Measurements from ENCODE around the gene TRIM7. TPM values are rescaled to one million over a fixed set of nuclear protein-coding genes. Genes with fewer than 3 reads are reported as not detected.

The TRIM7 gene
- total and polyA plus RNA-seq, 9 of the 15 experiments (the other 6 are each of a cell fraction or from before 2014, with no cell fraction given): 2.6 to 14.9 (median 8.9) TPM

DNA sequence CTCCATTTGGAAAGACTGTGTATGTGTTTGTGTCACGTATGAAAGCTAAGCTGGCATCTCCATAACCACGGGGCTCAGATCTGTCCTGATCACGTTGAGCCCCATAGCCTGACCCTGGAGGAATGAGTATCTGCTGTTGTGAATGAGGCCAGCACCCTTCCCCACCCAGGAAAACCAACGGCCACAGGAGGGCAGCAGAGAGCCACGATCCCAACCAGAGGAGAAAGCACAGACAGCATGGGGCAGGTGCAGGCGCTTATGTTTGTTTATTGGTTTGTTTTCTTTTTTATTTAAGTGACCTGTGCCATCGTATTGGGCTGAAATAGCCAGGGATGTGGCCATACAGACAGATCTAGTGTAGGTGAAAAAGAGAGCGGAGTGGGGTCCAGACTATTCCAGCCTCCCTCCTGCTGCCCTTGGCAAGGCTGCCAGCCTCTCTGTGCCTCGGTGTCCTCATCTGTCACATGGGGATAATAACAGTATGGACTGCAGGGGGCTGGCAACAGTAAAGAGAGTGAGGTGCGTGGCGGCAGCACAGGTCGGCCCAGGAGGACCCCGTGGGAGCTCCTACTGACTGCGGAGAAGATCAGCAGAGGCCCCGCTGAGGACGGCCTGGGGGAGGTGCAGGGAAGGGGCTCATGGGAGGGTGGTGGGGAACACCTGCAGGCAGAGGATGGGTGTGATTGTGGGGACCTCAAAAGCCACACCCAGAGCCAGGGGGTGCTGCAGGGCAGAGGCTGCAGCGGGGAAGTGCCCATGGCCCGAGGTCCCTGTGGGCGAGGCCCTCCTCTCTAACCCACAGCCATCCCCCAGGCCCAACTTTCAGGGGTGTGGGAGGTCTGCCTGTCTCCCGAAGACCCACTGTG, 45.5 kb downstream of the TRIM7 start (continued):
- no peak for TF ChIP-seq CTCFL (IDR thresholded peaks at IDR 0.05; ENCODE audit: borderline replicate concordance, insufficient read depth, low read depth, low read length, poor library complexity, severe bottlenecking)
- TF ChIP-seq ZC3H8 (IDR thresholded peaks at IDR 0.05): no peak
- peak; percentile 66 for TF ChIP-seq BHLHE40 (IDR thresholded peaks at IDR 0.05; ENCODE audit: low read length)
- TF ChIP-seq HDAC2 (IDR thresholded peaks at IDR 0.05): no peak
- TF ChIP-seq ZNF699 (CRISPR knock-in tag; IDR thresholded peaks at IDR 0.05; ENCODE audit: insufficient replicate concordance): no peak
- TF ChIP-seq, protein P1, sequence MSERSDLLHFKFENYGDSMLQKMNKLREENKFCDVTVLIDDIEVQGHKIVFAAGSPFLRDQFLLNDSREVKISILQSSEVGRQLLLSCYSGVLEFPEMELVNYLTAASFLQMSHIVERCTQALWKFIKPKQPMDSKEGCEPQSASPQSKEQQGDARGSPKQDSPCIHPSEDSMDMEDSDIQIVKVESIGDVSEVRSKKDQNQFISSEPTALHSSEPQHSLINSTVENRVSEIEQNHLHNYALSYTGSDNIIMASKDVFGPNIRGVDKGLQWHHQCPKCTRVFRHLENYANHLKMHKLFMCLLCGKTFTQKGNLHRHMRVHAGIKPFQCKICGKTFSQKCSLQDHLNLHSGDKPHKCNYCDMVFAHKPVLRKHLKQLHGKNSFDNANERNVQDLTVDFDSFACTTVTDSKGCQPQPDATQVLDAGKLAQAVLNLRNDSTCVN (CRISPR knock-in tag; IDR thresholded peaks at IDR 0.05): no peak
- 0 out of 3 replicates have a peak, but pooled peaks of 1 of the 2 experiments have one; percentile 29 for TF ChIP-seq CBX3 (IDR thresholded peaks at IDR 0.05; ENCODE audit: borderline replicate concordance in 1 of 2, low read length in 2 of 2)
- no peak for TF ChIP-seq NR3C1 (CRISPR knock-in tag; IDR thresholded peaks at IDR 0.05)
- TF ChIP-seq RNF219 (CRISPR knock-in tag; IDR thresholded peaks at IDR 0.05): no peak
- TF ChIP-seq MYBL2 (IDR thresholded peaks at IDR 0.05; ENCODE audit: low read depth): no peak
- TF ChIP-seq MYBL2 (CRISPR knock-in tag; IDR thresholded peaks at IDR 0.05; ENCODE audit: borderline replicate concordance): no peak
- TF ChIP-seq, protein P2, sequence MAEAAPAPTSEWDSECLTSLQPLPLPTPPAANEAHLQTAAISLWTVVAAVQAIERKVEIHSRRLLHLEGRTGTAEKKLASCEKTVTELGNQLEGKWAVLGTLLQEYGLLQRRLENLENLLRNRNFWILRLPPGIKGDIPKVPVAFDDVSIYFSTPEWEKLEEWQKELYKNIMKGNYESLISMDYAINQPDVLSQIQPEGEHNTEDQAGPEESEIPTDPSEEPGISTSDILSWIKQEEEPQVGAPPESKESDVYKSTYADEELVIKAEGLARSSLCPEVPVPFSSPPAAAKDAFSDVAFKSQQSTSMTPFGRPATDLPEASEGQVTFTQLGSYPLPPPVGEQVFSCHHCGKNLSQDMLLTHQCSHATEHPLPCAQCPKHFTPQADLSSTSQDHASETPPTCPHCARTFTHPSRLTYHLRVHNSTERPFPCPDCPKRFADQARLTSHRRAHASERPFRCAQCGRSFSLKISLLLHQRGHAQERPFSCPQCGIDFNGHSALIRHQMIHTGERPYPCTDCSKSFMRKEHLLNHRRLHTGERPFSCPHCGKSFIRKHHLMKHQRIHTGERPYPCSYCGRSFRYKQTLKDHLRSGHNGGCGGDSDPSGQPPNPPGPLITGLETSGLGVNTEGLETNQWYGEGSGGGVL (CRISPR knock-in tag; IDR thresholded peaks at IDR 0.05): no peak
- TF ChIP-seq ZNF75A (CRISPR knock-in tag; IDR thresholded peaks at IDR 0.05): no peak
- TF ChIP-seq MBD2 (IDR thresholded peaks at IDR 0.05; ENCODE audit: borderline replicate concordance, low read depth): no peak
- TF ChIP-seq ZNF282 (CRISPR knock-in tag; IDR thresholded peaks at IDR 0.05): no peak
- no peak for TF ChIP-seq FOXK1 (CRISPR knock-in tag; IDR thresholded peaks at IDR 0.05; ENCODE audit: borderline replicate concordance)
- TF ChIP-seq, protein P3, sequence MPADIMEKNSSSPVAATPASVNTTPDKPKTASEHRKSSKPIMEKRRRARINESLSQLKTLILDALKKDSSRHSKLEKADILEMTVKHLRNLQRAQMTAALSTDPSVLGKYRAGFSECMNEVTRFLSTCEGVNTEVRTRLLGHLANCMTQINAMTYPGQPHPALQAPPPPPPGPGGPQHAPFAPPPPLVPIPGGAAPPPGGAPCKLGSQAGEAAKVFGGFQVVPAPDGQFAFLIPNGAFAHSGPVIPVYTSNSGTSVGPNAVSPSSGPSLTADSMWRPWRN (IDR thresholded peaks at IDR 0.05; ENCODE audit: low read depth): no peak
- 0 out of 2 replicates have a peak, but pooled peaks have one; percentile 28 for TF ChIP-seq ZKSCAN1 (IDR thresholded peaks at IDR 0.05; ENCODE audit: low read depth, low read length)
- TF ChIP-seq ZNF717 (CRISPR knock-in tag; IDR thresholded peaks at IDR 0.05): no peak
- TF ChIP-seq FOS (IDR thresholded peaks at IDR 0.05; ENCODE audit: extremely low read depth, insufficient read length): no peak
